Activated naive CD8-positive, alpha-beta T cell treated with anti-CD3 and anti-CD28 coated beads for 36 hours (primary cell): ENCODE measurements around the gene FHIT. TPM values are rescaled to one million over a fixed set of nuclear protein-coding genes. Genes with fewer than 3 reads are reported as not detected.
"Not testable (repeated sequence)": the region's sequence is repeated elsewhere in the genome, so short reads cannot be mapped to it uniquely, and the experiment has no call there.

Experiments
- DNase-seq: peaks from one replicate; pipeline ENCODE4 v3.0.0; 2021
- H3K27ac Mint-ChIP-seq: one replicate; pipeline ENCODE4 v1.8.0; 2022; ENCODE audit warnings: mild to moderate bottlenecking, moderate library complexity, mixed read lengths
- H3K27me3 Mint-ChIP-seq: one replicate; pipeline ENCODE4 v1.8.0; 2022; ENCODE audit warnings: mild to moderate bottlenecking, mixed read lengths
- H3K36me3 Mint-ChIP-seq: one replicate; pipeline ENCODE4 v1.8.0; 2021; ENCODE audit warnings: mild to moderate bottlenecking, mixed read lengths
- H3K4me1 Mint-ChIP-seq: one replicate; pipeline ENCODE4 v1.8.0; 2021; ENCODE audit warnings: mixed read lengths
- H3K4me3 Mint-ChIP-seq: one replicate; pipeline ENCODE4 v1.8.0; 2022; ENCODE audit warnings: mild to moderate bottlenecking, moderate library complexity, mixed read lengths
- H3K9me3 Mint-ChIP-seq: one replicate; pipeline ENCODE4 v1.8.0; 2022; ENCODE audit warnings: mixed read lengths
- total RNA-seq, 2 experiments: library from RNA; stranded (reverse); gene quantifications; one replicate each; pipeline ENCODE4 v1.2.3, GENCODE V29; 2021

Gene FHIT
- total RNA-seq, 2 experiments from 2014 or later = 8.6 to 9.0 TPM

GRCh38 chr3:59820352-59820934 lies 1430.8 kb downstream of the FHIT start:
- H3K27ac Mint-ChIP-seq = no peak overlapping the region
- no peak for DNase-seq
- H3K4me3 Mint-ChIP-seq = no peak overlapping the region
- no peaks in the 10 kb centered on the region for H3K36me3 Mint-ChIP-seq
- no peaks in the 10 kb centered on the region for H3K27me3 Mint-ChIP-seq
- peaks cover 10% of the 10 kb centered on the region for H3K4me1 Mint-ChIP-seq
- peaks cover 8% of the 10 kb centered on the region for H3K9me3 Mint-ChIP-seq

- H3K27ac Mint-ChIP-seq = no peak overlapping the region
- no peaks in the 10 kb centered on the region for H3K27me3 Mint-ChIP-seq
- no peak for DNase-seq
- no peaks in the 10 kb centered on the region for H3K36me3 Mint-ChIP-seq
- H3K4me1 Mint-ChIP-seq = peaks cover 6% of the 10 kb centered on the region
- H3K9me3 Mint-ChIP-seq = peaks cover 8% of the 10 kb centered on the region
- H3K4me3 Mint-ChIP-seq = no peak overlapping the region
These were observed 1432.3 kb downstream of the FHIT start for GRCh38 chr3:59818919-59819300.

GRCh38 chr3:59818033-59818918 lies 1433.0 kb downstream of the FHIT start:
- Mint-ChIP-seq H3K27me3 (no peaks in the 10 kb centered on the region), H3K9me3 (peaks cover 8% of the 10 kb centered on the region), H3K27ac (no peak overlapping the region), H3K4me3 (no peak overlapping the region), H3K4me1 (peaks cover 6% of the 10 kb centered on the region), H3K36me3 (no peaks in the 10 kb centered on the region)
- no peak for DNase-seq

GRCh38 chr3:59817511-59817910 lies 1433.7 kb downstream of the FHIT start:
- Mint-ChIP-seq H3K27me3 (no peaks in the 10 kb centered on the region), H3K27ac (no peak overlapping the region), H3K4me3 (no peak overlapping the region), H3K9me3 (peaks cover 4% of the 10 kb centered on the region), H3K4me1 (peaks cover 6% of the 10 kb centered on the region), H3K36me3 (no peaks in the 10 kb centered on the region)
- DNase-seq = no peak

GRCh38 chr3:59816312-59816711 lies 1434.9 kb downstream of the FHIT start:
- no peaks in the 10 kb centered on the region for H3K9me3 Mint-ChIP-seq
- H3K27me3 Mint-ChIP-seq = no peaks in the 10 kb centered on the region
- no peak overlapping the region for H3K4me3 Mint-ChIP-seq
- peaks cover 6% of the 10 kb centered on the region for H3K4me1 Mint-ChIP-seq
- H3K27ac Mint-ChIP-seq = no peak overlapping the region
- no peaks in the 10 kb centered on the region for H3K36me3 Mint-ChIP-seq
- DNase-seq = no peak

GRCh38 chr3:59813148-59813538 lies 1438.1 kb downstream of the FHIT start:
- no peak for DNase-seq
- no peaks in the 10 kb centered on the region for H3K9me3 Mint-ChIP-seq
- H3K4me1 Mint-ChIP-seq = peaks cover 11% of the 10 kb centered on the region
- no peak overlapping the region for H3K4me3 Mint-ChIP-seq
- H3K27me3 Mint-ChIP-seq = no peaks in the 10 kb centered on the region
- no peaks in the 10 kb centered on the region for H3K36me3 Mint-ChIP-seq
- no peak overlapping the region for H3K27ac Mint-ChIP-seq

- Mint-ChIP-seq H3K36me3 (no peaks in the 10 kb centered on the region), H3K4me3 (no peak overlapping the region), H3K27ac (no peak overlapping the region), H3K27me3 (no peaks in the 10 kb centered on the region), H3K4me1 (peaks cover 8% of the 10 kb centered on the region), H3K9me3 (no peaks in the 10 kb centered on the region)
- DNase-seq = no peak
These were observed 1438.8 kb downstream of the FHIT start for GRCh38 chr3:59812237-59813147.

- no peak overlapping the region for H3K27ac Mint-ChIP-seq
- H3K4me1 Mint-ChIP-seq = peaks cover 8% of the 10 kb centered on the region
- H3K27me3 Mint-ChIP-seq = no peaks in the 10 kb centered on the region
- no peak overlapping the region for H3K4me3 Mint-ChIP-seq
- no peaks in the 10 kb centered on the region for H3K36me3 Mint-ChIP-seq
- no peaks in the 10 kb centered on the region for H3K9me3 Mint-ChIP-seq
- no peak for DNase-seq
These were observed 1440.1 kb downstream of the FHIT start for GRCh38 chr3:59811160-59811559.

GRCh38 chr3:59810606-59811005 lies 1440.6 kb downstream of the FHIT start:
- H3K27ac Mint-ChIP-seq = no peak overlapping the region

GRCh38 chr3:59809710-59810444 lies 1441.4 kb downstream of the FHIT start:
- no peak overlapping the region for H3K4me3 Mint-ChIP-seq
- H3K27ac Mint-ChIP-seq = no peak overlapping the region
- DNase-seq = no peak

More at GRCh38 chr3:59810606-59811005, 1440.6 kb downstream of the FHIT start:
- DNase-seq = no peak
- no peaks in the 10 kb centered on the region for H3K9me3 Mint-ChIP-seq
- H3K36me3 Mint-ChIP-seq = no peaks in the 10 kb centered on the region
- peaks cover 8% of the 10 kb centered on the region for H3K4me1 Mint-ChIP-seq
- no peaks in the 10 kb centered on the region for H3K27me3 Mint-ChIP-seq
- H3K4me3 Mint-ChIP-seq = no peak overlapping the region

GRCh38 chr3:59809016-59809415 lies 1442.2 kb downstream of the FHIT start:
- no peaks in the 10 kb centered on the region for H3K36me3 Mint-ChIP-seq
- no peak overlapping the region for H3K27ac Mint-ChIP-seq
- no peaks in the 10 kb centered on the region for H3K27me3 Mint-ChIP-seq

More at GRCh38 chr3:59809710-59810444, 1441.4 kb downstream of the FHIT start:
- Mint-ChIP-seq H3K9me3 (no peaks in the 10 kb centered on the region), H3K27me3 (no peaks in the 10 kb centered on the region), H3K36me3 (no peaks in the 10 kb centered on the region), H3K4me1 (peaks cover 8% of the 10 kb centered on the region)

GRCh38 chr3:59808446-59808845 lies 1442.8 kb downstream of the FHIT start:
- H3K27me3 Mint-ChIP-seq = no peaks in the 10 kb centered on the region
- H3K27ac Mint-ChIP-seq = no peak overlapping the region
- no peak for DNase-seq
- peaks cover 8% of the 10 kb centered on the region for H3K4me1 Mint-ChIP-seq
- no peak overlapping the region for H3K4me3 Mint-ChIP-seq
- H3K9me3 Mint-ChIP-seq = no peaks in the 10 kb centered on the region
- H3K36me3 Mint-ChIP-seq = no peaks in the 10 kb centered on the region

More at GRCh38 chr3:59809016-59809415, 1442.2 kb downstream of the FHIT start:
- no peak overlapping the region for H3K4me3 Mint-ChIP-seq
- peaks cover 8% of the 10 kb centered on the region for H3K4me1 Mint-ChIP-seq
- DNase-seq = no peak
- no peaks in the 10 kb centered on the region for H3K9me3 Mint-ChIP-seq

- H3K27ac Mint-ChIP-seq = no peak overlapping the region
- H3K27me3 Mint-ChIP-seq = no peaks in the 10 kb centered on the region
- no peaks in the 10 kb centered on the region for H3K36me3 Mint-ChIP-seq
- H3K4me3 Mint-ChIP-seq = no peak overlapping the region
- DNase-seq = no peak
- H3K9me3 Mint-ChIP-seq = no peaks in the 10 kb centered on the region
- H3K4me1 Mint-ChIP-seq = peaks cover 10% of the 10 kb centered on the region
These were observed 1448.0 kb downstream of the FHIT start for GRCh38 chr3:59803268-59803667.

- H3K27ac Mint-ChIP-seq, H3K4me1 Mint-ChIP-seq, DNase-seq, H3K4me3 Mint-ChIP-seq, H3K36me3 Mint-ChIP-seq, H3K9me3 Mint-ChIP-seq, H3K27me3 Mint-ChIP-seq: not testable (repeated sequence)
These were observed 1448.8 kb downstream of the FHIT start for GRCh38 chr3:59802453-59802852.
